IMR-90 (cell line): ENCODE data around the gene KIF16B. TPM values are rescaled to one million over a fixed set of nuclear protein-coding genes. Genes with fewer than 3 reads are reported as not detected.

Source experiments
- ATAC-seq: fragments of 200-7000 bp; cut with Tn5 transposase; 2 replicates; pipeline ENCODE4 v1.9.1; 2020; ENCODE audit warnings: low read depth, mild to moderate bottlenecking, moderate library complexity
- BruUV-seq: library from RNA; stranded (reverse); fragments of 400-500 nt; replicated peaks from 2 replicates; lab custom pipeline; 2021; lab: Mats Ljungman, UMichigan
- CTCF ChIA-PET: fragments of 300-600 bp; formaldehyde crosslinking; extraction: SDS; loops from one replicate; lab custom pipeline; 2021; ENCODE audit warnings: antibody characterized with exemption; lab: Yijun Ruan, JAX
- POLR2A ChIA-PET: fragments of 300-600 bp; sonication (Branson Sonifier 250); formaldehyde crosslinking; loops from one replicate; lab custom pipeline; 2022; ENCODE audit warnings: antibody characterized with exemption; ENCODE audit not compliant: unreplicated experiment; lab: Charles Lee
- DNase-seq: peaks from one replicate; pipeline ENCODE4 v3.0.0; 2013
- H2AFZ ChIP-seq: replicated peaks from 2 replicates; pipeline ENCODE3; 2013; ENCODE audit warnings: low read length, mild to moderate bottlenecking; ENCODE audit not compliant: poor library complexity
- H2AK5ac ChIP-seq: 2 replicates; pipeline ENCODE4 v1.6.1; 2013; ENCODE audit warnings: low read depth, low read length, inconsistent platforms
- H2AK9ac ChIP-seq: replicated peaks from 2 replicates; pipeline ENCODE3; 2013; ENCODE audit warnings: mild to moderate bottlenecking, low read depth, low read length, moderate library complexity; ENCODE audit not compliant: poor library complexity
- H2BK120ac ChIP-seq: 2 replicates; pipeline ENCODE4 v1.6.1; 2013; ENCODE audit warnings: low read depth, low read length, inconsistent platforms
- H2BK15ac ChIP-seq: 3 replicates; pipeline ENCODE4 v1.6.1; 2013; ENCODE audit warnings: low read depth, low read length, inconsistent platforms
- H2BK20ac ChIP-seq: 2 replicates; pipeline ENCODE4 v1.6.1; 2013; ENCODE audit warnings: low read depth, mild to moderate bottlenecking, inconsistent platforms, low read length, moderate library complexity
- H2BK5ac ChIP-seq: 2 replicates; pipeline ENCODE4 v1.6.1; 2013; ENCODE audit warnings: mild to moderate bottlenecking, low read depth, low read length, inconsistent platforms; ENCODE audit not compliant: poor library complexity, severe bottlenecking
- H3K14ac ChIP-seq: replicated peaks from 2 replicates; pipeline ENCODE4 v1.6.1; 2013; ENCODE audit warnings: low read depth, low read length, inconsistent platforms
- H3K18ac ChIP-seq: 2 replicates; pipeline ENCODE4 v1.6.1; 2013; ENCODE audit warnings: low read depth, low read length, control low read depth
- H3K23ac ChIP-seq: 2 replicates; pipeline ENCODE4 v1.6.1; 2013; ENCODE audit warnings: low read depth, low read length, inconsistent platforms
- H3K27ac ChIP-seq: 2 replicates; pipeline ENCODE4 v1.5.1; 2013; ENCODE audit warnings: mild to moderate bottlenecking, control low read depth, low read length; ENCODE audit not compliant: insufficient read depth
- H3K27me3 ChIP-seq: 2 replicates; pipeline ENCODE4 v1.6.1; 2013; ENCODE audit warnings: low read length; ENCODE audit not compliant: control insufficient read depth, insufficient read depth
- H3K36me3 ChIP-seq: 2 replicates; pipeline ENCODE4 v1.6.1; 2013; ENCODE audit warnings: low read length, mixed read lengths; ENCODE audit not compliant: control insufficient read depth, insufficient read depth
- H3K4ac ChIP-seq: 2 replicates; pipeline ENCODE4 v1.6.1; 2013; ENCODE audit warnings: low read depth, low read length, inconsistent platforms
- H3K4me1 ChIP-seq: 2 replicates; pipeline ENCODE4 v1.6.1; 2013; ENCODE audit warnings: low read length, mixed read lengths; ENCODE audit not compliant: control insufficient read depth, insufficient read depth
- H3K4me2 ChIP-seq: 2 replicates; pipeline ENCODE4 v1.6.1; 2013; ENCODE audit warnings: low read depth, mild to moderate bottlenecking, control low read depth, low read length, moderate library complexity
- H3K4me3 ChIP-seq: 2 replicates; pipeline ENCODE4 v1.5.1; 2013; ENCODE audit warnings: low read depth, mild to moderate bottlenecking, control low read depth, low read length, moderate library complexity; ENCODE audit not compliant: insufficient read depth
- H3K56ac ChIP-seq: 2 replicates; pipeline ENCODE4 v1.6.1; 2013; ENCODE audit warnings: low read length, inconsistent platforms; ENCODE audit not compliant: insufficient read depth; ENCODE audit errors: extremely low read depth
- H3K79me1 ChIP-seq, 2 experiments: 2 replicates each; pipeline ENCODE4 v1.6.1; 2013; ENCODE audit warnings: low read length in 2 of 2, inconsistent platforms in 1 of 2, low read depth in 1 of 2
- H3K9ac ChIP-seq: 2 replicates; pipeline ENCODE4 v1.6.1; 2013; ENCODE audit warnings: low read depth, low read length, control low read depth
- H3K9me1 ChIP-seq: 2 replicates; pipeline ENCODE4 v1.6.1; 2013; ENCODE audit warnings: low read length, inconsistent platforms; ENCODE audit not compliant: insufficient read depth
- H3K9me3 ChIP-seq: 2 replicates; pipeline ENCODE4 v1.6.1; 2013; ENCODE audit warnings: low read length; ENCODE audit not compliant: control insufficient read depth, insufficient read depth
- H4K20me1 ChIP-seq: 2 replicates; pipeline ENCODE4 v1.6.1; 2013; ENCODE audit warnings: low read length, inconsistent platforms; ENCODE audit not compliant: insufficient read depth
- H4K5ac ChIP-seq: 2 replicates; pipeline ENCODE4 v1.6.1; 2013; ENCODE audit warnings: mild to moderate bottlenecking, low read depth, low read length, control low read depth
- H4K8ac ChIP-seq, 2 experiments: 2 replicates each; pipeline ENCODE4 v1.6.1; 2013; ENCODE audit warnings: low read depth in 2 of 2, low read length in 2 of 2, control low read depth in 1 of 2, inconsistent platforms in 1 of 2
- H4K91ac ChIP-seq: 2 replicates; pipeline ENCODE4 v1.6.1; 2013; ENCODE audit warnings: low read depth, low read length, inconsistent platforms; ENCODE audit not compliant: insufficient read depth
- CEBPB ChIP-seq: IDR thresholded peaks from 2 replicates; pipeline ENCODE4 v1.6.1; 2012; ENCODE audit warnings: low read depth, low read length, improper control_type of control experiment
- NFE2L2 ChIP-seq: fragments of 150-350 bp; IDR thresholded peaks from 2 replicates; pipeline ENCODE4 v1.6.1; 2016; ENCODE audit warnings: low read depth, mild to moderate bottlenecking, low read length
- SMC3 ChIP-seq: fragments of 150-350 bp; IDR thresholded peaks from 2 replicates; pipeline ENCODE4 v1.6.1; 2016; ENCODE audit warnings: low read depth, mild to moderate bottlenecking, antibody characterized with exemption, low read length, moderate library complexity
- WGBS, 2 experiments: methylation state at CpG; one replicate each; pipeline versions ENCODE4 v1.1.5 to v1.1.7; 2013; ENCODE audit warnings: missing lambda C conversion rate in 2 of 2; ENCODE audit not compliant: insufficient read length in 1 of 2; ENCODE audit errors: extremely low coverage in 2 of 2; 5-methylcytosine and 5-hydroxymethylcytosine counted together
- dilution Hi-C: fragments of 300-500 bp; cut with HindIII; formaldehyde crosslinking; loops from one replicate; pipeline ENCODE4 v1.14.3; 2018; ENCODE audit warnings: low sequenced_read_pairs; ENCODE audit not compliant: unreplicated experiment
- in situ Hi-C: fragments of 300-500 bp; cut with MboI; formaldehyde crosslinking; loops from 3 replicates; pipeline ENCODE4 v1.14.3; 2019; ENCODE audit warnings: low sequenced_read_pairs, inconsistent platforms, mixed read lengths
- intact Hi-C: fragments of 100-400 bp; cut with micrococcal nuclease; formaldehyde crosslinking; loops from 2 replicates; pipeline ENCODE4 v1.10.0; 2022
- polyA plus RNA-seq, 3 experiments: library from polyadenylated mRNA; depleted of rRNA; stranded (reverse); fragments of >200 nt; gene quantifications; 2 replicates each; pipeline ENCODE4 v1.2.3, GENCODE V29; 2012; ENCODE audit warnings: low replicate concordance in 1 of 3
- total RNA-seq: library from RNA; depleted of rRNA; stranded (reverse); fragments of >200 nt; gene quantifications from 2 replicates; pipeline ENCODE4 v1.2.3, GENCODE V29; 2012

The KIF16B gene
- total and polyA plus RNA-seq, 2 of the 4 experiments (the other 2 are of a cell fraction), result 4.7 to 10.0 TPM

DNA sequence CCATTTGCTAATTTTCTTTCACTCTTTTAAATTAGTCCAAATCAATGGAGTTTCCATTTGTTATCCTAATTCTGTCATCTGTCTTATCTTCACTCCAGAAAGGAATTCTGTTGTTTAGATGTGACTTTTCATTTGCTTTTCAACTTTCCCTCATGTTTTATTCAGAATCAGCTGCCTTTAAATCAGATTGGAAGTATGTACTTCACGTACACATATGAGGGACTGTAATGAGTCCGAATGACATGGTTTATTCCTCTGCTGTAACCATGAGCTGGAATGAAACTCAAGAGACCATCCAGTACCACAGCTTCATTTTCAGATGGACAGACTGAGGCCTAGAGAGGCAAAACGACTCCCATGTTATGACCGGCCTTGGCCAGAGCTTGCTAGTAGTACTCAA, 302.3 kb downstream of the KIF16B start:
- Histone ChIP-seq H2BK20ac (no peak overlapping the region), H3K14ac (no peak overlapping the region), H2AK5ac (no peak overlapping the region), H4K5ac (no peak overlapping the region), H3K23ac (no peak overlapping the region), H2AFZ (no peak overlapping the region), H2AK9ac (no peak overlapping the region), H4K91ac (no peak overlapping the region), H3K18ac (no peak overlapping the region), H3K9me1 (no peaks in the 10 kb centered on the region), H3K27ac (no peak overlapping the region), H3K4me3 (no peak overlapping the region), H3K56ac (no peak overlapping the region), H2BK5ac (no peak overlapping the region), H4K20me1 (no peaks in the 10 kb centered on the region), H3K4me1 (no peaks in the 10 kb centered on the region), H3K9ac (no peak overlapping the region), H3K79me1 (no peaks in the 10 kb centered on the region), H3K4me2 (no peak overlapping the region), H3K27me3 (no peaks in the 10 kb centered on the region), H4K8ac (no peak overlapping the region), H2BK15ac (no peak overlapping the region), H3K9me3 (no peaks in the 10 kb centered on the region), H2BK120ac (no peak overlapping the region), H3K36me3 (peaks cover 5% of the 10 kb centered on the region; the same call in 1 of the 2 replicates), H3K4ac (no peak overlapping the region)
- ChIA-PET POLR2A (no interaction called here), CTCF (no interaction called here)
- DNase-seq, result no peak
- ATAC-seq, result no peak
- no CpG with 5 or more reads among the region's 4 CpGs for WGBS, 2 experiments
- BruUV-seq, result no TSS peak
- intact Hi-C loops (no loop called here), dilution Hi-C loops (no loop called here), in situ Hi-C loops (no loop called here)
- TF ChIP-seq SMC3 (no peak), CEBPB (no peak), NFE2L2 (no peak)
